HAP-1 (cell line): ENCODE measurements around the gene PANK3.
"Not testable (repeated sequence)": the region's sequence is repeated elsewhere in the genome, so short reads cannot be mapped to it uniquely, and the experiment has no call there.

Experiments
- DNase-seq, 2 experiments: peaks; one replicate each; pipeline ENCODE4 v3.0.0-alpha.2; 2016 to 2020; ENCODE audit warnings: low spot score in 2 of 2
- H3K27me3 ChIP-seq: fragments of 250-450 bp; sonication (Bioruptor Pico); 2 replicates; pipeline ENCODE4 v1.5.1; 2020; ENCODE audit warnings: low read depth, mild to moderate bottlenecking, moderate library complexity
- H3K36me3 ChIP-seq: fragments of 250-450 bp; sonication (Bioruptor Pico); replicated peaks from 2 replicates; pipeline ENCODE4 v1.5.1; 2020; ENCODE audit warnings: mild to moderate bottlenecking
- H3K4me1 ChIP-seq: fragments of 250-450 bp; sonication (Bioruptor Pico); 2 replicates; pipeline ENCODE4 v1.5.1; 2020; ENCODE audit warnings: mild to moderate bottlenecking
- H3K4me3 ChIP-seq: fragments of 250-450 bp; sonication (Bioruptor Pico); 2 replicates; pipeline ENCODE4 v1.5.1; 2020; ENCODE audit warnings: mild to moderate bottlenecking, moderate library complexity
- H3K9me3 ChIP-seq: fragments of 250-450 bp; sonication (Bioruptor Pico); 2 replicates; pipeline ENCODE4 v1.5.1; 2020; ENCODE audit warnings: mild to moderate bottlenecking, moderate library complexity
- in situ Hi-C: fragments of 300-500 bp; cut with MboI; formaldehyde crosslinking; loops from 3 replicates; pipeline ENCODE4 v1.14.3; 2020; ENCODE audit warnings: low sequenced_read_pairs, inconsistent platforms, mixed read lengths

Gene PANK3

GRCh38 chr5:168585119-168585856 lies 6.1 kb upstream of the PANK3 start:
- in situ Hi-C loops, result no loop called here
- H3K36me3 ChIP-seq, result no peaks in the 10 kb centered on the region
- DNase-seq, result no peak
- H3K27me3 ChIP-seq, result no peaks in the 10 kb centered on the region; the same call in 1 of the 2 replicates
- peaks cover 3% of the 10 kb centered on the region for H3K4me1 ChIP-seq
- H3K9me3 ChIP-seq, result no peaks in the 10 kb centered on the region
- H3K4me3 ChIP-seq, result no peak overlapping the region

DNA sequence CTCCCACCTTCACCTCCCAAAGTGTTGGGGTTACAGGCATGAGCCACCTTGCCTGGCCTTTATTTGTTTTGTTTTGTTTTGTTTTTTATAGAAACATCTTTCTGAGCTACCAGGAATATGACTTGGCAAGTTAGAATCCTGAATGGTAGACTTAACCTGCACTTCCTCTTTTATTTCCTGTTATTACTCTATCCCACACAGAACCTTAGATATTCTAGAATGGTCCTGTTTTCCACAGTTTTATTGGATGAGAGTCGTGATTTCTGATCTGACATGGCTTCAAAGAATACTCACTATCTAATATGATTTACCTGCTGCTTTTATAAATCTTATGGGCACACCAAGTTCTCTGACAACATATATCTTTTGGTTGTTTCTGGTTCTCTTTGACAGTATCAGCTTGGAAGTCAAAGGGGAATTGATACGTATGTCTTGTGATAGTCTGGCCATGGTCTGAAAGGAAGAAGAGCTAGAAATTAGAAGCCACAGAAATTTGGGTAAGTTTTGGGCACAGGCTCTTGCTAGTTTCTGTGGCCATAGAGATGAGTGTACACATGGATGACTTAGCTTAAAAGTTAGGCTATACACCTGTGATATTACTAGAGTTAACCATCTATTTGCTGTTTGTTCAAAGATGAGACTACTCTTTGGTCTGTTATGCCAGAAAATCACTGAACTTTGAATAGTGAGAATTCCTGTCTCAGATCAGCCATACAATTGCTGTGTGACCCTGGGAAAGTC lies 4.7 kb upstream of the PANK3 start:
- Histone ChIP-seq H3K4me1 (peaks cover 8% of the 10 kb centered on the region), H3K27me3 (no peaks in the 10 kb centered on the region; the same call in 1 of the 2 replicates), H3K4me3 (no peak overlapping the region), H3K36me3 (no peaks in the 10 kb centered on the region), H3K9me3 (no peaks in the 10 kb centered on the region)
- in situ Hi-C loops, result no loop called here
- no peak for DNase-seq

DNA sequence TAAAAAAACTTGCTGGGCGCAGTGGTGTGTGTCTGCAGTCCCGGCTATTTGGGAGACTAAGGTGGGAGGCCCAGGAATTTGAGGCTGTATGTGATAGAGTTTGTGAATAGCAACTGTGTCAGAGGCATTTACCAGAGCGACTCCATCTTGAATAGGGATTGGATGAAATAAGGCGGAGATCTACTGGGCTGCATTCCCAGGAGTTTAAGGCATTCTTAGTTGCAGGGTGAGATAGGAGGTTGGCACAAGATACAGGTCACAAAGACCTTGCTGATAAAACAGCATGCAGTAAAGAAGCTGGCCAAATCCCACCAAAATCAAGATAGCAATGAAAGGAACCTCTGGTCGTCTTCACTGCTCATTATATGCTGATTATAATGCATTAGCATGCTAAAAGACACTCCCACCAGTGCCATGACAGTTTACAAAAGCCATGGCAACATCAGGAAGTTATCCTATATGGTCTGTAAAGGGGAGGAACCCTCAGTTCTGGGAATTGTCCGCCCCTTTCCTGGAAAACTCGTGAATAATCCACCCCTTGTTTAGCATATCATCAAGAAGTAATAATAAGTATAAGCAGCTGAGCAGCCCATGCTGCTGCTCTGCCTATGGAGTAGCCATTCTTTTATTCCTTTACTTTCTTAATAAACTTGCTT lies 1.8 kb upstream of the PANK3 start:
- H3K27me3 ChIP-seq, DNase-seq, in situ Hi-C loops, H3K4me3 ChIP-seq, H3K36me3 ChIP-seq, H3K9me3 ChIP-seq: not testable (repeated sequence)
- peaks cover 12% of the 10 kb centered on the region for H3K4me1 ChIP-seq

DNA sequence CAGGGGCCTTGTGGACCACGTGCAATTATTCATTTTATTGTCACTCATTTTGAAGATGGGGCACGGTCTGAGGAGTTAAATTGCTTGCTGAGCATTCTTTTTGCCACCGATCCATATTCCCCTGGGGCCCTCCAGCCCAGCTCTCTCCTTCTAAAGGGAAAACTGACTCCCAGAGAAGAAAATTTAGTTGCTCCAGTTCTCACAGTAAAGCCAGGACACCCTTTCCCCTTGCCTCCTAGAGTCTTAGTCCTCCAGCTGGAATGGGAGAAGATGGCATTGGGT lies 1.0 kb upstream of the PANK3 start:
- Histone ChIP-seq H3K9me3 (no peaks in the 10 kb centered on the region), H3K36me3 (no peaks in the 10 kb centered on the region), H3K4me3 (peak overlapping the region; percentile 90), H3K27me3 (no peaks in the 10 kb centered on the region), H3K4me1 (peaks cover 12% of the 10 kb centered on the region)
- in situ Hi-C loops, result no loop called here
- DNase-seq, result peak; percentile 16 to 37

- in situ Hi-C loops, result no loop called here
- Histone ChIP-seq H3K9me3 (no peaks in the 10 kb centered on the region), H3K36me3 (no peaks in the 10 kb centered on the region), H3K4me1 (peaks cover 12% of the 10 kb centered on the region), H3K27me3 (no peaks in the 10 kb centered on the region), H3K4me3 (peak overlapping the region; percentile 90)
- peak; percentile 98 for DNase-seq
These were observed 489 bp upstream of the PANK3 start for GRCh38 chr5:168579488-168580226.

DNA sequence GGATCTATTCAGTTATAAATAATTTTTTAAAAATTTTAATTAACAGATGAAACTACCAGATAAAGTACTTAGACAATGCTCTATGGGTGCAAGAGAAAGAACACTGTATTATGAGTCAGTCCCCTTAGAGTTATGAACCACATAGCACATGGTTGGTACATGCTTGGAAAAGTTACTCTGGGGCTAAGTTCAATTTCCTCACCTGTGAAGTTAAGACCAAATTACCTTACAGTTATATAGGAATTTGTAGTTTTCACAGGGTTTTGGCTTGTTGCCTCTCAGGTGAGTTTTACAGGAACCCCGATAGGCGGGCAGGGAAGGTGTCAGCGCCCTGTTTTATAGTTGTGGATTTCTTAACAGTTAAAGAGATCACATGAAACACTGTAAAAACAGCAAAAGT lies 1.2 kb downstream of the PANK3 start:
- in situ Hi-C loops, result no loop called here
- peak overlapping the region; percentile 90 for H3K4me3 ChIP-seq
- peak in 1 of 2 experiments; percentile 20 for DNase-seq
- peaks cover 12% of the 10 kb centered on the region for H3K4me1 ChIP-seq
- H3K9me3 ChIP-seq, result no peaks in the 10 kb centered on the region
- H3K27me3 ChIP-seq, result no peaks in the 10 kb centered on the region
- H3K36me3 ChIP-seq, result no peaks in the 10 kb centered on the region; the same call in 1 of the 2 replicates

DNA sequence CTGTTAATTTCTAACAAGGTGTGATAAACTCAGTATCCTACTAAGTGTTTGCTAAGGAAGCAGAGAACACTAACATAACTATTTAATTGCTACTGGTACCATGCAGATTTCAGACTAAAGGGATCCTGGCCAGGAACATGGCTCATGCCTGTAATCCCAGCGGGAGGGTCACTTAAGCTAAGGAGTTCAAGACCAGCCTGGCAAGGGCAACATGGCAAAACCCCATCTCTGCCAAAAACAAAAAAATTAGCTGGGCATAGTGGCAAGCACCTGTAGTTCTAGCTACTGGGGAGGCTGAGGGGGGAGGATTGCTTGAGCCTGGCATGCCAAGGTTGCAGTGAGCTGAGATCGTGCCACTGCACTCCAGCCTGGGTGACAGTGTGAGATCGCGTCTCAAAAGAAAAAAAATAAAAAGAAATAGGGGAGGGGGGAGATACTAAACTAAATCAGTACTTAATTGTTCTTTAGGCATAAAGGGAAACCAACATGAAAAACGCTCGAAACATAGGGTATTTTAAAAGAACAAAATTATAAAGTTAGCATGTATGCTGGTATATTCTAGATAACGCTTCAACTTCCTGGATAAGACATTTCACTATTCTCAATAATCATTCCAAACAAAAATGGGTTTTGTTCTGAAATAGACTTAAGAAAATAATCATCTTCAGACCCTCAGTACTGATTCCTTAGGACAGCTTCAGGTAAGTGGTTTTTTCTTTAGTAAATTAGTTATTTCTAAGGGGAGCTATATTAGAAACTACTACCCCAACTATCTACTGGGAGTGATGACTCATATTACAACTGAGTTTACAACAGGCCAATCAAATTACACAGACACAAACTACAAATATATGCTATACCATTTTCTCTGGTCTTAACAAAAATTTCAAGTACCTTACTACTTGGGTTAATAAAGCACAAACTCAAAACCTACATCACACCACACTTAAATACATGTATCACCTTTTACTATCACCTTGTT lies 3.5 kb downstream of the PANK3 start:
- Histone ChIP-seq H3K4me1 (peaks cover 12% of the 10 kb centered on the region), H3K4me3 (no peak overlapping the region), H3K36me3 (no peaks in the 10 kb centered on the region; the same call in 1 of the 2 replicates), H3K9me3 (no peaks in the 10 kb centered on the region), H3K27me3 (no peaks in the 10 kb centered on the region)
- in situ Hi-C loops, result no loop called here
- DNase-seq, result no peak

DNA sequence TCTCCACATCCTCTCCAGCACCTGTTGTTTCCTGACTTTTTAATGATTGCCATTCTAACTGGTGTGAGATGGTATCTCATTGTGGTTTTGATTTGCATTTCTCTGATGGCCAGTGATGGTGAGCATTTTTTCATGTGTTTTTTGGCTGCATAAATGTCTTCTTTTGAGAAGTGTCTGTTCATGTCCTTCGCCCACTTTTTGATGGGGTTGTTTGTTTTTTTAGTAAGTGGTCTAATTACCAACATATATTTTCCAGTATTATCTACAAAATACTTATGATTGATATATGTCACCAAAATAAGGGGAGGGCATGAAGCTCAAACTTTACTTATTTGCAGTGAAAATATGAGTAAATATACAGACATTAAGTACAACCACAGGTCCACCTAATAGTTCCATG lies 5.0 kb downstream of the PANK3 start:
- H3K4me3 ChIP-seq, DNase-seq, in situ Hi-C loops, H3K27me3 ChIP-seq, H3K9me3 ChIP-seq, H3K4me1 ChIP-seq, H3K36me3 ChIP-seq: not testable (repeated sequence)

DNA sequence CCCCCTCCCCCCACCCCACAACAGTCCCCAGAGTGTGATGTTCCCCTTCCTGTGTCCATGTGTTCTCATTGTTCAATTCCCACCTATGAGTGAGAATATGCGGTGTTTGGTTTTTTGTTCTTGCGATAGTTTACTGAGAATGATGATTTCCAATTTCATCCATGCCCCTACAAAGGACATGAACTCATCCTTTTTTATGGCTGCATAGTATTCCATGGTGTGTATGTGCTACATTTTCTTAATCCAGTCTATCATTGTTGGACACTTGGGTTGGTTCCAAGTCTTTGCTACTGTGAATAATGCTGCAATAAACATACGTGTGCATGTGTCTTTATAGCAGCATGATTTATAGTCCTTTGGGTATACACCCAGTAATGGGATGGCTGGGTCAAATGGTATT lies 5.5 kb downstream of the PANK3 start:
- H3K36me3 ChIP-seq, in situ Hi-C loops, H3K27me3 ChIP-seq, H3K4me1 ChIP-seq, H3K9me3 ChIP-seq, H3K4me3 ChIP-seq, DNase-seq: not testable (repeated sequence)

GRCh38 chr5:168570490-168571328 lies 8.5 kb downstream of the PANK3 start:
- Histone ChIP-seq H3K4me3 (no peak overlapping the region), H3K9me3 (no peaks in the 10 kb centered on the region), H3K4me1 (no peaks in the 10 kb centered on the region), H3K36me3 (peaks cover 17% of the 10 kb centered on the region), H3K27me3 (no peaks in the 10 kb centered on the region)
- DNase-seq, result no peak
- in situ Hi-C loops, result no loop called here

DNA sequence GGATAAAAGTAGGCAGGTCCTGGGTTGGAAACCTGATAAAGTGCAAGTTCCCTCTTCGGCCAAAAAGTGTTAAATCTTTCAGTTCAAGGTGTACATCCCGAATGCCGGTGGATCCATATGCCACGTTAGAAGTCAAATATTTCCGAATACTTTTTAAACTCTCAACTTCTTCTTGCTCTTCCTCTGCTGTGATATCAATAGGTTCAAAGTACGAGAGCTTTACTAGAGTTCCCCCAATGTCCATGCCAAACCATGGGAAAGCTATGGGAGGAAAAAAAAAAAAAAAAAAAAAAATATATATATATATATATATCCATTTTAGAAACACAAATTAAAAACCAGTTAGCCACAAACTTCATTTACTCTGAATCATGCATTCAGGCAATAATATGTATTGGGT lies 10.4 kb downstream of the PANK3 start:
- in situ Hi-C loops, result no loop called here
- no peak overlapping the region for H3K4me3 ChIP-seq
- no peak for DNase-seq
- H3K36me3 ChIP-seq, result peaks cover 20% of the 10 kb centered on the region
- no peaks in the 10 kb centered on the region for H3K9me3 ChIP-seq
- no peaks in the 10 kb centered on the region for H3K27me3 ChIP-seq
- H3K4me1 ChIP-seq, result no peaks in the 10 kb centered on the region

DNA sequence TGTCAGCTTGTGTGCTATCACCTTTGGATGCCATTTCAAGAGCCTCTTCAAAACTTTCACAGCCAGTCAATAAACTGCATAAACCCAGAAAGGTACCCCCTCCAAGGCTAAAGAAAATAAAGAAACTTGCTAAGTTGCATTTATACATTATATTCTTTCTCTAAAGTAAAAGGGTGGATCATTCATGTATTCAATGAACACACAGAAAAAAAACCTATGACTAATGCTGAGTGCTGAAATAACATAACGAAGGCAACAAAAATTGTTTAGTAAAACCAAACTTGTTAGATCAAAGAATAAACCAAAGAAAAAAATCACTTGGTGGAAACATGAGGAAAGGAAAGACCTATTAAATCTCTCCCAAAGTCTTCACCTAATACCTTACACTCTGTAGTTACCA lies 15.2 kb downstream of the PANK3 start:
- peaks cover 56% of the 10 kb centered on the region for H3K36me3 ChIP-seq
- in situ Hi-C loops, result no loop called here
- peaks cover 5% of the 10 kb centered on the region; the same call in 1 of the 2 replicates for H3K4me1 ChIP-seq
- no peak for DNase-seq
- no peaks in the 10 kb centered on the region for H3K27me3 ChIP-seq
- no peak overlapping the region for H3K4me3 ChIP-seq
- H3K9me3 ChIP-seq, result no peaks in the 10 kb centered on the region
